IMR-90 (cell line): ENCODE measurements around the gene ALOX12B. TPM values are rescaled to one million over a fixed set of nuclear protein-coding genes. Genes with fewer than 3 reads are reported as not detected.

Source experiments
- ATAC-seq: fragments of 200-7000 bp; cut with Tn5 transposase; 2 replicates; pipeline ENCODE4 v1.9.1; 2020; ENCODE audit warnings: low read depth, mild to moderate bottlenecking, moderate library complexity
- BruUV-seq: library from RNA; stranded (reverse); fragments of 400-500 nt; replicated peaks from 2 replicates; lab custom pipeline; 2021; lab: Mats Ljungman, UMichigan
- CTCF ChIA-PET: fragments of 300-600 bp; formaldehyde crosslinking; extraction: SDS; loops from one replicate; lab custom pipeline; 2021; ENCODE audit warnings: antibody characterized with exemption; lab: Yijun Ruan, JAX
- POLR2A ChIA-PET: fragments of 300-600 bp; sonication (Branson Sonifier 250); formaldehyde crosslinking; loops from one replicate; lab custom pipeline; 2022; ENCODE audit warnings: antibody characterized with exemption; ENCODE audit not compliant: unreplicated experiment; lab: Charles Lee
- DNase-seq: peaks from one replicate; pipeline ENCODE4 v3.0.0; 2013
- H2AFZ ChIP-seq: replicated peaks from 2 replicates; pipeline ENCODE3; 2013; ENCODE audit warnings: low read length, mild to moderate bottlenecking; ENCODE audit not compliant: poor library complexity
- H2AK5ac ChIP-seq: 2 replicates; pipeline ENCODE4 v1.6.1; 2013; ENCODE audit warnings: low read depth, low read length, inconsistent platforms
- H2AK9ac ChIP-seq: replicated peaks from 2 replicates; pipeline ENCODE3; 2013; ENCODE audit warnings: mild to moderate bottlenecking, low read depth, low read length, moderate library complexity; ENCODE audit not compliant: poor library complexity
- H2BK120ac ChIP-seq: 2 replicates; pipeline ENCODE4 v1.6.1; 2013; ENCODE audit warnings: low read depth, low read length, inconsistent platforms
- H2BK15ac ChIP-seq: 3 replicates; pipeline ENCODE4 v1.6.1; 2013; ENCODE audit warnings: low read depth, low read length, inconsistent platforms
- H2BK20ac ChIP-seq: 2 replicates; pipeline ENCODE4 v1.6.1; 2013; ENCODE audit warnings: low read depth, mild to moderate bottlenecking, inconsistent platforms, low read length, moderate library complexity
- H2BK5ac ChIP-seq: 2 replicates; pipeline ENCODE4 v1.6.1; 2013; ENCODE audit warnings: mild to moderate bottlenecking, low read depth, low read length, inconsistent platforms; ENCODE audit not compliant: poor library complexity, severe bottlenecking
- H3K14ac ChIP-seq: replicated peaks from 2 replicates; pipeline ENCODE4 v1.6.1; 2013; ENCODE audit warnings: low read depth, low read length, inconsistent platforms
- H3K18ac ChIP-seq: 2 replicates; pipeline ENCODE4 v1.6.1; 2013; ENCODE audit warnings: low read depth, low read length, control low read depth
- H3K23ac ChIP-seq: 2 replicates; pipeline ENCODE4 v1.6.1; 2013; ENCODE audit warnings: low read depth, low read length, inconsistent platforms
- H3K27ac ChIP-seq: 2 replicates; pipeline ENCODE4 v1.5.1; 2013; ENCODE audit warnings: mild to moderate bottlenecking, control low read depth, low read length; ENCODE audit not compliant: insufficient read depth
- H3K27me3 ChIP-seq: 2 replicates; pipeline ENCODE4 v1.6.1; 2013; ENCODE audit warnings: low read length; ENCODE audit not compliant: control insufficient read depth, insufficient read depth
- H3K36me3 ChIP-seq: 2 replicates; pipeline ENCODE4 v1.6.1; 2013; ENCODE audit warnings: low read length, mixed read lengths; ENCODE audit not compliant: control insufficient read depth, insufficient read depth
- H3K4ac ChIP-seq: 2 replicates; pipeline ENCODE4 v1.6.1; 2013; ENCODE audit warnings: low read depth, low read length, inconsistent platforms
- H3K4me1 ChIP-seq: 2 replicates; pipeline ENCODE4 v1.6.1; 2013; ENCODE audit warnings: low read length, mixed read lengths; ENCODE audit not compliant: control insufficient read depth, insufficient read depth
- H3K4me2 ChIP-seq: 2 replicates; pipeline ENCODE4 v1.6.1; 2013; ENCODE audit warnings: low read depth, mild to moderate bottlenecking, control low read depth, low read length, moderate library complexity
- H3K4me3 ChIP-seq: 2 replicates; pipeline ENCODE4 v1.5.1; 2013; ENCODE audit warnings: low read depth, mild to moderate bottlenecking, control low read depth, low read length, moderate library complexity; ENCODE audit not compliant: insufficient read depth
- H3K56ac ChIP-seq: 2 replicates; pipeline ENCODE4 v1.6.1; 2013; ENCODE audit warnings: low read length, inconsistent platforms; ENCODE audit not compliant: insufficient read depth; ENCODE audit errors: extremely low read depth
- H3K79me1 ChIP-seq, 2 experiments: 2 replicates each; pipeline ENCODE4 v1.6.1; 2013; ENCODE audit warnings: low read length in 2 of 2, inconsistent platforms in 1 of 2, low read depth in 1 of 2
- H3K9ac ChIP-seq: 2 replicates; pipeline ENCODE4 v1.6.1; 2013; ENCODE audit warnings: low read depth, low read length, control low read depth
- H3K9me1 ChIP-seq: 2 replicates; pipeline ENCODE4 v1.6.1; 2013; ENCODE audit warnings: low read length, inconsistent platforms; ENCODE audit not compliant: insufficient read depth
- H3K9me3 ChIP-seq: 2 replicates; pipeline ENCODE4 v1.6.1; 2013; ENCODE audit warnings: low read length; ENCODE audit not compliant: control insufficient read depth, insufficient read depth
- H4K20me1 ChIP-seq: 2 replicates; pipeline ENCODE4 v1.6.1; 2013; ENCODE audit warnings: low read length, inconsistent platforms; ENCODE audit not compliant: insufficient read depth
- H4K5ac ChIP-seq: 2 replicates; pipeline ENCODE4 v1.6.1; 2013; ENCODE audit warnings: mild to moderate bottlenecking, low read depth, low read length, control low read depth
- H4K8ac ChIP-seq, 2 experiments: 2 replicates each; pipeline ENCODE4 v1.6.1; 2013; ENCODE audit warnings: low read depth in 2 of 2, low read length in 2 of 2, control low read depth in 1 of 2, inconsistent platforms in 1 of 2
- H4K91ac ChIP-seq: 2 replicates; pipeline ENCODE4 v1.6.1; 2013; ENCODE audit warnings: low read depth, low read length, inconsistent platforms; ENCODE audit not compliant: insufficient read depth
- MAFK ChIP-seq: IDR thresholded peaks from 2 replicates; pipeline ENCODE4 v1.6.1; 2012; ENCODE audit warnings: low read depth, low read length, improper control_type of control experiment
- RFX5 ChIP-seq: IDR thresholded peaks from 2 replicates; pipeline ENCODE4 v1.8.0; 2012; ENCODE audit warnings: low read depth, mild to moderate bottlenecking, low read length, moderate library complexity
- WGBS, 2 experiments: methylation state at CpG; one replicate each; pipeline versions ENCODE4 v1.1.5 to v1.1.7; 2013; ENCODE audit warnings: missing lambda C conversion rate in 2 of 2; ENCODE audit not compliant: insufficient read length in 1 of 2; ENCODE audit errors: extremely low coverage in 2 of 2; 5-methylcytosine and 5-hydroxymethylcytosine counted together
- dilution Hi-C: fragments of 300-500 bp; cut with HindIII; formaldehyde crosslinking; loops from one replicate; pipeline ENCODE4 v1.14.3; 2018; ENCODE audit warnings: low sequenced_read_pairs; ENCODE audit not compliant: unreplicated experiment
- in situ Hi-C: fragments of 300-500 bp; cut with MboI; formaldehyde crosslinking; loops from 3 replicates; pipeline ENCODE4 v1.14.3; 2019; ENCODE audit warnings: low sequenced_read_pairs, inconsistent platforms, mixed read lengths
- intact Hi-C: fragments of 100-400 bp; cut with micrococcal nuclease; formaldehyde crosslinking; loops from 2 replicates; pipeline ENCODE4 v1.10.0; 2022
- polyA plus RNA-seq, 3 experiments: library from polyadenylated mRNA; depleted of rRNA; stranded (reverse); fragments of >200 nt; gene quantifications; 2 replicates each; pipeline ENCODE4 v1.2.3, GENCODE V29; 2012; ENCODE audit warnings: low replicate concordance in 1 of 3
- total RNA-seq: library from RNA; depleted of rRNA; stranded (reverse); fragments of >200 nt; gene quantifications from 2 replicates; pipeline ENCODE4 v1.2.3, GENCODE V29; 2012

Gene ALOX12B
- total and polyA plus RNA-seq, 2 of the 4 experiments (the other 2 are of a cell fraction) = not detected

- no peak for TF ChIP-seq RFX5
These were observed 46.1 kb downstream of the ALOX12B start (continued) for GRCh38 chr17:8041249-8041928.

- H3K79me1 ChIP-seq = no peaks in the 10 kb centered on the region
- no peak overlapping the region for H3K9ac ChIP-seq
- H3K18ac ChIP-seq = no peak overlapping the region
- no peaks in the 10 kb centered on the region for H3K4me1 ChIP-seq
- ChIA-PET POLR2A (no interaction called here), CTCF (no interaction called here)
- H3K27me3 ChIP-seq = peaks cover 33% of the 10 kb centered on the region
- no TSS peak for BruUV-seq
- ATAC-seq (no peak), DNase-seq (no peak)
- H4K5ac ChIP-seq = no peak overlapping the region
- no peak overlapping the region for H3K4me3 ChIP-seq
- no peak for TF ChIP-seq MAFK
- H4K20me1 ChIP-seq = no peaks in the 10 kb centered on the region
- WGBS, 2 experiments = no CpG with 5 or more reads among the region's 11 CpGs
- no peak overlapping the region for H3K4ac ChIP-seq
- no peak overlapping the region for H3K4me2 ChIP-seq
- no peak overlapping the region for H3K14ac ChIP-seq
- dilution Hi-C loops (no loop called here), in situ Hi-C loops (loop anchor here (10.0 kb wide), 1 partner anchor 125 kb away; the partner anchor contains the start of gene RNF227), intact Hi-C loops (no loop called here)
- no peak overlapping the region for H2AK5ac ChIP-seq
- no peaks in the 10 kb centered on the region for H3K9me1 ChIP-seq
- H3K36me3 ChIP-seq = no peaks in the 10 kb centered on the region
- no peaks in the 10 kb centered on the region for H3K9me3 ChIP-seq
- peak overlapping the region; percentile 32 for H2AFZ ChIP-seq
- no peak overlapping the region for H2BK15ac ChIP-seq
- H4K8ac ChIP-seq = no peak overlapping the region
- no peak overlapping the region for H2BK5ac ChIP-seq
- no peak overlapping the region for H2BK120ac ChIP-seq
- H3K56ac ChIP-seq = no peak overlapping the region
- H2AK9ac ChIP-seq = no peak overlapping the region
- H3K27ac ChIP-seq = no peak overlapping the region
- H4K91ac ChIP-seq = no peak overlapping the region
- no peak overlapping the region for H2BK20ac ChIP-seq
- H3K23ac ChIP-seq = no peak overlapping the region
These were observed 47.8 kb downstream of the ALOX12B start for GRCh38 chr17:8039611-8040168.
